ENCODE data around the gene CDS1. TPM values are rescaled to one million over a fixed set of nuclear protein-coding genes. Genes with fewer than 3 reads are reported as not detected.

The CDS1 gene
- total RNA-seq, 4 donors from 2014 or later = 0.59 to 8.8 (median 3.7) TPM; not detected in 1

DNA sequence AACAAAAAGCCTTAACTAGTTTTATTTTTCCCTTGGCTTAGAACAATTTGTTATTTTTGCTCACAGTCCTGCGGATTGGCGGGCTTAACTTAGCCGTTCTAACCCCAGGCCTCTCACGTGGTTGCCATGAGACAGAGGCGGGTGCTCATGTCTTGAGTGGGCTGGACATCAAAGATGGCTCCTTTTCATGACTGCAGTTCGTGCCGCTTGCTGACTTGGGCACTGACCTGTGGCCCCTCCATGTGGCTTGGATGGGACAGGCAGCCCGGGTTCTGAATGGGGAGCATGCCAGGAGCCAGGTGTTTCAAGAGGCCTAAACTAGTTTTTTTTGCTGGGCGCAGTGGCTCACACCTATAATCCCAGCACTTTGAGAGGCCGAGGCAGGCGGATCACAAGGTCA lies 40.7 kb downstream of the CDS1 start:
- no peak for DNase-seq
- intact Hi-C loops (cut with DNase I; ENCODE audit: low total_unique reads) = no loop called here
- H3K27me3 ChIP-seq = no peaks in the 10 kb centered on the region
- H3K27ac ChIP-seq = no peak overlapping the region
- no peaks in the 10 kb centered on the region for H3K4me1 ChIP-seq
- H3K36me3 ChIP-seq = no peaks in the 10 kb centered on the region
- TF ChIP-seq, protein P1, sequence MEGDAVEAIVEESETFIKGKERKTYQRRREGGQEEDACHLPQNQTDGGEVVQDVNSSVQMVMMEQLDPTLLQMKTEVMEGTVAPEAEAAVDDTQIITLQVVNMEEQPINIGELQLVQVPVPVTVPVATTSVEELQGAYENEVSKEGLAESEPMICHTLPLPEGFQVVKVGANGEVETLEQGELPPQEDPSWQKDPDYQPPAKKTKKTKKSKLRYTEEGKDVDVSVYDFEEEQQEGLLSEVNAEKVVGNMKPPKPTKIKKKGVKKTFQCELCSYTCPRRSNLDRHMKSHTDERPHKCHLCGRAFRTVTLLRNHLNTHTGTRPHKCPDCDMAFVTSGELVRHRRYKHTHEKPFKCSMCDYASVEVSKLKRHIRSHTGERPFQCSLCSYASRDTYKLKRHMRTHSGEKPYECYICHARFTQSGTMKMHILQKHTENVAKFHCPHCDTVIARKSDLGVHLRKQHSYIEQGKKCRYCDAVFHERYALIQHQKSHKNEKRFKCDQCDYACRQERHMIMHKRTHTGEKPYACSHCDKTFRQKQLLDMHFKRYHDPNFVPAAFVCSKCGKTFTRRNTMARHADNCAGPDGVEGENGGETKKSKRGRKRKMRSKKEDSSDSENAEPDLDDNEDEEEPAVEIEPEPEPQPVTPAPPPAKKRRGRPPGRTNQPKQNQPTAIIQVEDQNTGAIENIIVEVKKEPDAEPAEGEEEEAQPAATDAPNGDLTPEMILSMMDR (IDR thresholded peaks at IDR 0.05) = no peak
- no peak for TF ChIP-seq POLR2A (IDR thresholded peaks at IDR 0.05)
- H3K9me3 ChIP-seq = no peaks in the 10 kb centered on the region
- H3K4me3 ChIP-seq = no peak overlapping the region

DNA sequence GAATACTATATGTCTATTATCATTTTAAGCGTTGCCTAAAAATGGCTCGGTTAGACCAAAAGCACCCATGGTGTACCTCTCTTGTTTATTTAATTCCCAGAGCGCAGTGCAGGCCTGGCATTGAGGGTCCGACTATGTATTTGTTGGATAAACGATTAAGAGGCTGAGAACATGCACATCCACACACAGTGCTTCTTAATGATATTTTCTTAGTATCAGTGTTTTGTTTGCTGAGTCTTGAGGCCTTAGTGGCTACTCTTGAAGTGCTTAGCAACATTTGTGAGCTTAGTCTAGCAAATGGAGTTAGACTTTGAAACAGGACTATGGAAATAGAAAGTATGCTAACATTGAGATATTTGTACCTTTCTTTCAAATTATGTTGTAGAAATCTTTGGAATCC lies 43.7 kb downstream of the CDS1 start:
- no peaks in the 10 kb centered on the region for H3K36me3 ChIP-seq
- no peaks in the 10 kb centered on the region for H3K9me3 ChIP-seq
- intact Hi-C loops (cut with DNase I; ENCODE audit: low total_unique reads) = no loop called here
- H3K4me1 ChIP-seq = no peaks in the 10 kb centered on the region
- no peak for TF ChIP-seq POLR2A (IDR thresholded peaks at IDR 0.05)
- TF ChIP-seq, protein P1 (IDR thresholded peaks at IDR 0.05) = no peak
- no peak overlapping the region for H3K27ac ChIP-seq
- no peak overlapping the region for H3K4me3 ChIP-seq
- H3K27me3 ChIP-seq = no peaks in the 10 kb centered on the region
- DNase-seq = no peak

DNA sequence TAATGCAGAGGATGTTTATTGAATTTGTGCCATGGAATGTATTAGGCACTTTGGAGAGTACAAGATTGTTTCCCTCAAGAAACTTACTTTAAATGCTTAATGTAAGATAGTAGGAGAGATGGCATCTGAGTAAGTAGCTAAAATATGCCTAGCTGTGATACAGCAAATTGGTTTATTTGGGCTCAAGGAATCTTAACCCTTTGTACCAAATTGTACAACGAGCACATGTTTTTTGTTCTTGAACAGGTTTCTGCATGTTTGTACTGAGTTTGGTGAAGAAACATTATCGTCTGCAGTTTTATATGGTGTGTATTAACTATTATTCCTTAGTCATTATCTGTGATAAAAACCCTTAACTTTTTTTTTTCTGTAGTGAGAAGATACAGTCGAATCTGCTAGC lies 48.6 kb downstream of the CDS1 start:
- no peaks in the 10 kb centered on the region for H3K9me3 ChIP-seq
- intact Hi-C loops (cut with DNase I; ENCODE audit: low total_unique reads) = no loop called here

DNA sequence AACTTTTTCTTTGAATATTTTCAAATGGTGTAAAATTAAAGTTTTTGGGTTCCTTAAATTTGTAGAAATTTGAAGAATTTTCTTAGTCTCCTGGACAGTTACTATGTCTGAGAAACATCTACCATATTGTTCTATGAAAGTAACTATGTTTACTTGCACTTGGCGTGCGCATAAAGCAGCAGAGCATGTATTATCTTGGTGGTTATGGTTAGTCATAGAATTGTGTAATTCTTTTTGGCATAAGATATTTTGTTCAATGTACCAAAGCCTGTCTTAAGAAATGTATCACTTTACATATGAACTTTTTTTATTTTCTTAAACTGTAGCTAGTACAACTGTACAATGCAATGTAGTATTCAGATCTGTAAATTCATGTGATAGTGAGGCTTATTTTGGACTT lies 49.2 kb downstream of the CDS1 start:
- Histone ChIP-seq H3K27ac (no peak overlapping the region), H3K4me3 (no peak overlapping the region), H3K9me3 (no peaks in the 10 kb centered on the region), H3K27me3 (no peaks in the 10 kb centered on the region), H3K4me1 (no peaks in the 10 kb centered on the region), H3K36me3 (no peaks in the 10 kb centered on the region)
- no peak for DNase-seq
- TF ChIP-seq POLR2A (IDR thresholded peaks at IDR 0.05) = no peak
- TF ChIP-seq, protein P1 (IDR thresholded peaks at IDR 0.05) = no peak
- intact Hi-C loops (cut with DNase I; ENCODE audit: low total_unique reads) = no loop called here

More for the DNA sequence above, 48.6 kb downstream of the CDS1 start:
- H3K27ac ChIP-seq = no peak overlapping the region
- H3K4me3 ChIP-seq = no peak overlapping the region
- DNase-seq = no peak
- H3K36me3 ChIP-seq = no peaks in the 10 kb centered on the region
- TF ChIP-seq, protein P1 (IDR thresholded peaks at IDR 0.05) = no peak
- TF ChIP-seq POLR2A (IDR thresholded peaks at IDR 0.05) = no peak
- H3K27me3 ChIP-seq = no peaks in the 10 kb centered on the region
- H3K4me1 ChIP-seq = no peaks in the 10 kb centered on the region

DNA sequence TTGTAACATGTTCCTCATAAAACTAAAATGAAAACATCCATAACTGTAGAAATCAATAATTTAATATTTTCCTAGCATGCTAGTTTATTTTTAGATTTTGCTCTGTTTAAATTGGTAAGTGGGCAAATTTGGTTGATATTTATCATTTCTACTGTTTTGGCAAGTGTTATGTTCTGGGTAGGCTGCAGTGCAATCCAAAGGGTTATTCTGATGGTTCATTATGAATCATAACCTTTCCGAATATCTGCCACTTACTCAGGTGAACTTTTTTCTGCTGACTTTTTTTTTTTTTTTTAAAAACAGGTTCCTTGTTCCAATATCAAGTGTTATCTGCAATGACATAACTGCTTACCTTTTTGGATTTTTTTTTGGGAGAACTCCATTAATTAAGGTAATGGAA lies 52.0 kb downstream of the CDS1 start:
- Histone ChIP-seq H3K4me3 (no peak overlapping the region), H3K36me3 (no peaks in the 10 kb centered on the region), H3K27ac (no peak overlapping the region), H3K27me3 (no peaks in the 10 kb centered on the region), H3K4me1 (no peaks in the 10 kb centered on the region), H3K9me3 (no peaks in the 10 kb centered on the region)
- TF ChIP-seq POLR2A (IDR thresholded peaks at IDR 0.05) = no peak
- TF ChIP-seq, protein P1 (IDR thresholded peaks at IDR 0.05) = no peak
- DNase-seq = no peak
- intact Hi-C loops (cut with DNase I; ENCODE audit: low total_unique reads) = no loop called here

All from uterus (tissue), 4 donors.